SU-DHL-6 (cell line): ENCODE measurements around the gene LRRTM4.

Source experiments
- CTCF ChIP-seq: fragments of 200-600 bp; sonication (generic); IDR thresholded peaks from one replicate; pipeline ENCODE4 v1.5.1; 2017; ENCODE audit warnings: antibody characterized with exemption, mild to moderate bottlenecking, low read length, moderate library complexity; ENCODE audit not compliant: insufficient read depth, poor library complexity, severe bottlenecking
- EZH2phosphoT487 ChIP-seq: fragments of 200-600 bp; sonication (generic), shearing (Covaris generic); conservative IDR thresholded peaks from 2 replicates; pipeline ENCODE4 v1.6.1; 2018; ENCODE audit warnings: mild to moderate bottlenecking, antibody characterized with exemption, low read length, moderate library complexity, mixed read lengths

DNA sequence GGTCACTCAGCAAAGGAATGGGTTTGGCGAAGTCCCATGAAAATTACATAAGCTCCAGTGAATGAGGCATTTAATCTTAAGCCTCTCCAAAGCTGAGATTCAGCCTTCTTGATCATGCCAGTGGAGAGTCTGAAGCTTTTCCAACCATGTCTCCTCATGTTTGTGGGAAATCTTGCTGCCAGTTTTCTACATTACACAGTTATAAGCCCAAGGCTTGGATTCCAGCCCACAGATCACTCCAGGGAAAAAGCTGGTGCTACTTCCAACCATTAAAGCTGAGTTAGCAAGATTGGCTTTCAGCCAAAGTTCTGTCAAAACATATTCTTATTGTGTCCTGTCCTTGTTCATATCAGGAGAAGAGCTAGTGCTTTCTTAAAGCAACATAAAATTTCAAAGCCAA, 293.8 kb downstream of the LRRTM4 start:
- TF ChIP-seq CTCF = no peak
- no peak for TF ChIP-seq EZH2phosphoT487
